Fibroblast of villous mesenchyme (primary cell): Measurements from ENCODE around the gene VPS13D. TPM values are rescaled to one million over a fixed set of nuclear protein-coding genes. Genes with fewer than 3 reads are reported as not detected.
A peak's percentile ranks its signal among the peaks of the same experiment; 100 is the strongest.

ENCODE experiments used
- DNase-seq: peaks from one replicate; pipeline ENCODE4 v3.0.0-alpha.2; 2010; ENCODE audit warnings: low read depth
- H3K4me3 ChIP-seq: 2 replicates; pipeline ENCODE4 v1.5.1; 2011; ENCODE audit warnings: low read depth, mild to moderate bottlenecking, low read length
- CTCF ChIP-seq: IDR thresholded peaks from 2 replicates; pipeline ENCODE4 v1.5.1; 2012; ENCODE audit warnings: low read depth, mild to moderate bottlenecking, low read length; ENCODE audit not compliant: insufficient read depth
- total RNA-seq: library from RNA; depleted of rRNA; stranded (reverse); fragments of >200 nt; gene quantifications from 2 replicates; pipeline ENCODE4 v1.2.3, GENCODE V29; 2012

VPS13D gene
- total RNA-seq, 1 donor = 55.3 TPM

GRCh38 chr1:12486059-12486341, 256.2 kb downstream of the VPS13D start:
- DNase-seq = no peak
- TF ChIP-seq CTCF = no peak

GRCh38 chr1:12486401-12487005, 256.7 kb downstream of the VPS13D start:
- peak; percentile 50 for DNase-seq
- TF ChIP-seq CTCF = no peak
- no peak overlapping the region for H3K4me3 ChIP-seq

More at GRCh38 chr1:12486059-12486341, 256.2 kb downstream of the VPS13D start:
- no peak overlapping the region for H3K4me3 ChIP-seq

GRCh38 chr1:12487520-12487919, 257.7 kb downstream of the VPS13D start:
- no peak overlapping the region for H3K4me3 ChIP-seq
- TF ChIP-seq CTCF = no peak
- DNase-seq = no peak

- no peak overlapping the region for H3K4me3 ChIP-seq
- TF ChIP-seq CTCF = no peak
- no peak for DNase-seq
Observed at GRCh38 chr1:12488666-12489354, 259.0 kb downstream of the VPS13D start.

GRCh38 chr1:12490532-12491142, 260.8 kb downstream of the VPS13D start:
- no peak for TF ChIP-seq CTCF
- no peak overlapping the region for H3K4me3 ChIP-seq
- no peak for DNase-seq

- H3K4me3 ChIP-seq = no peak overlapping the region
- no peak for TF ChIP-seq CTCF
- peak; percentile 95 for DNase-seq
Observed at GRCh38 chr1:12491656-12492055, 261.8 kb downstream of the VPS13D start.
